CD1c-positive myeloid dendritic cell (primary cell): ENCODE results near the gene SAFB.

ENCODE experiments used
- DNase-seq: peaks from one replicate; pipeline ENCODE4 v3.0.0-alpha.2; 2016; ENCODE audit errors: extremely low spot score

SAFB gene

GRCh38 chr19:5666921-5667610 is 44.2 kb downstream of the SAFB start:
- DNase-seq = no peak

GRCh38 chr19:5667751-5668271 is 44.9 kb downstream of the SAFB start:
- DNase-seq = no peak

- DNase-seq = no peak
These were observed 46.3 kb downstream of the SAFB start for GRCh38 chr19:5669212-5669611.

GRCh38 chr19:5671600-5671999 is 48.7 kb downstream of the SAFB start:
- DNase-seq = no peak

GRCh38 chr19:5672708-5673459 is 50.0 kb downstream of the SAFB start:
- DNase-seq = no peak

- DNase-seq = no peak
These were observed 50.9 kb downstream of the SAFB start for GRCh38 chr19:5673752-5674151.

GRCh38 chr19:5674714-5675113 is 51.8 kb downstream of the SAFB start:
- no peak for DNase-seq

GRCh38 chr19:5676105-5676771 is 53.4 kb downstream of the SAFB start:
- no peak for DNase-seq

GRCh38 chr19:5676772-5677105 is 53.9 kb downstream of the SAFB start:
- no peak for DNase-seq

- no peak for DNase-seq
These were observed 54.3 kb downstream of the SAFB start for GRCh38 chr19:5677136-5677535.

GRCh38 chr19:5677580-5677979 is 54.7 kb downstream of the SAFB start:
- DNase-seq = no peak

- DNase-seq = no peak
These were observed 55.3 kb downstream of the SAFB start for GRCh38 chr19:5678071-5678718.

- no peak for DNase-seq
These were observed 56.6 kb downstream of the SAFB start for GRCh38 chr19:5679289-5680083.

GRCh38 chr19:5680084-5680436 is 57.2 kb downstream of the SAFB start:
- no peak for DNase-seq

- peak; percentile 99 for DNase-seq
These were observed 57.8 kb downstream of the SAFB start, which contains the start of the genes HSD11B1L and MICOS13 for GRCh38 chr19:5680437-5681368. HSD11B1L (plus strand) TSS chr19:5681027; CDS start chr19:5684833, 3,806 bp downstream. MICOS13 (minus strand) TSS chr19:5680516; CDS start chr19:5680486, 30 bp downstream.

GRCh38 chr19:5681391-5682106 is 58.7 kb downstream of the SAFB start:
- DNase-seq = no peak

GRCh38 chr19:5682107-5682482 is 59.2 kb downstream of the SAFB start:
- no peak for DNase-seq

GRCh38 chr19:5683177-5683886 is 60.4 kb downstream of the SAFB start:
- no peak for DNase-seq
